ENCODE measurements around the gene CYP2A6.
A peak's percentile ranks its signal among the peaks of the same experiment; 100 is the strongest.
"Not testable (repeated sequence)": the region's sequence is repeated elsewhere in the genome, so short reads cannot be mapped to it uniquely, and the experiment has no call there.

The CYP2A6 gene

DNA sequence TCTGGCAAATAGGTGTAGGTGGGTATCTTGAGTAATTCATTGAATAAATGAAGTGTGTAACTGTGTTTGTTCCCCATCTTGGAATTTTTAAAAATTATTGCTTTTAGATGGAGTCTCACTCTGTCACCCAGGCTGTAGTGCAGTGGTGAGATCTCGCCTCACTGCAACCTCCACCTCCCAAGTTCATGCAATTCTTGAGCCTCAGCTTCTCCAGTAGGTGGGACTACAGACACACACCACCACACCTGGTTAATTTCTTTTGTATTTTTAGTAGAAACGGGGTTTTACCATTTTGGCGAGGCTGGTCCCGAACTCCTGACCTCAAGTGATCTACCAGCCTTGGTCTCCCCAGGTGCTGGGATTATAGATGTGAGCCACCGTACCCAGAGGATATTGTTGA, 7.9 kb upstream of the CYP2A6 start:
- no peaks in the 10 kb centered on the region for H3K4me1 Mint-ChIP-seq
- H3K36me3 Mint-ChIP-seq (ENCODE audit: low read depth) = no peaks in the 10 kb centered on the region
- no peak for DNase-seq
- no peaks in the 10 kb centered on the region for H3K9me3 Mint-ChIP-seq
- peaks cover 27% of the 10 kb centered on the region for H3K27me3 Mint-ChIP-seq (ENCODE audit: low read depth, poor library complexity)
- TF ChIP-seq, protein P1, sequence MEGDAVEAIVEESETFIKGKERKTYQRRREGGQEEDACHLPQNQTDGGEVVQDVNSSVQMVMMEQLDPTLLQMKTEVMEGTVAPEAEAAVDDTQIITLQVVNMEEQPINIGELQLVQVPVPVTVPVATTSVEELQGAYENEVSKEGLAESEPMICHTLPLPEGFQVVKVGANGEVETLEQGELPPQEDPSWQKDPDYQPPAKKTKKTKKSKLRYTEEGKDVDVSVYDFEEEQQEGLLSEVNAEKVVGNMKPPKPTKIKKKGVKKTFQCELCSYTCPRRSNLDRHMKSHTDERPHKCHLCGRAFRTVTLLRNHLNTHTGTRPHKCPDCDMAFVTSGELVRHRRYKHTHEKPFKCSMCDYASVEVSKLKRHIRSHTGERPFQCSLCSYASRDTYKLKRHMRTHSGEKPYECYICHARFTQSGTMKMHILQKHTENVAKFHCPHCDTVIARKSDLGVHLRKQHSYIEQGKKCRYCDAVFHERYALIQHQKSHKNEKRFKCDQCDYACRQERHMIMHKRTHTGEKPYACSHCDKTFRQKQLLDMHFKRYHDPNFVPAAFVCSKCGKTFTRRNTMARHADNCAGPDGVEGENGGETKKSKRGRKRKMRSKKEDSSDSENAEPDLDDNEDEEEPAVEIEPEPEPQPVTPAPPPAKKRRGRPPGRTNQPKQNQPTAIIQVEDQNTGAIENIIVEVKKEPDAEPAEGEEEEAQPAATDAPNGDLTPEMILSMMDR (IDR thresholded peaks at IDR 0.05) = no peak
- H3K27ac Mint-ChIP-seq = no peak overlapping the region
- no peak overlapping the region for H3K4me3 Mint-ChIP-seq

DNA sequence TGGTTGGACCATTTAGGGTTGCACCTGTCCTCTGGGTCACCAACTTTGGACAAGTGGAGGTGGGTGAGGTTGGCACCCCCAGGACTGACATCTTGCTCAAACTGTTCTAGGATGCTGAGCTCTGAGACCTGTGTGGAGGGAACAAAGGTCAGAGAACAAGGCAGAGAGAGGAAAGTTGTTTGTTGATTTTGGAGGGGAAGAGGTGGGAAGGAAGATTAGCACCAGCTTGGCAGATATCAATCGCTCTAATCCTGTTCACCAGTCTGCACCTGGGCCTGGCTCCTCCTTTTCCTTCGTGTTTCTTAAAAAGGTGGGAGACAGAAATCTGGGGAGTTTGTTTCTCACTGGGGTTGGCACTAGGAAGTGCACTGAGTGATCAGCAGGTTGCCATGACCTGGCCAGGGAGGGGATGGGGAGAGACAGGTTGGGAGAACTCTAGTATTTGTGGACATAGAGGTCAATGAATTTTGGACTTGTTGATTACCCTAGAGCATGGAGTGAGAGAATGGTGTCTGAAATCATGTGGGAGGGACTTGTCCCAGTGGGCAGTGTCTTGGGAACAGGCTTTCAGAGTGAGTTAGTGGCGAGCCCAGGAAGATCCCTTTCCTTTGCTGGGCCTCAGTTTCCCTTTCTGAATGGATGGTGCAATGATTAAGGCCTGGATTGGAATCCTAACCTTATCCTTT, 2.4 kb upstream of the CYP2A6 start:
- H3K27ac Mint-ChIP-seq; DNase-seq; H3K4me3 Mint-ChIP-seq; H3K9me3 Mint-ChIP-seq; H3K4me1 Mint-ChIP-seq; H3K36me3 Mint-ChIP-seq (ENCODE audit: low read depth): not testable (repeated sequence)
- H3K27me3 Mint-ChIP-seq (ENCODE audit: low read depth, poor library complexity) = peaks cover 59% of the 10 kb centered on the region

GRCh38 chr19:40846722-40847121, 3.5 kb downstream of the CYP2A6 start:
- not testable (repeated sequence) for H3K4me3 Mint-ChIP-seq; DNase-seq; H3K9me3 Mint-ChIP-seq; H3K36me3 Mint-ChIP-seq (ENCODE audit: low read depth); H3K27ac Mint-ChIP-seq; H3K4me1 Mint-ChIP-seq
- H3K27me3 Mint-ChIP-seq (ENCODE audit: low read depth, poor library complexity) = peaks cover 94% of the 10 kb centered on the region

DNA sequence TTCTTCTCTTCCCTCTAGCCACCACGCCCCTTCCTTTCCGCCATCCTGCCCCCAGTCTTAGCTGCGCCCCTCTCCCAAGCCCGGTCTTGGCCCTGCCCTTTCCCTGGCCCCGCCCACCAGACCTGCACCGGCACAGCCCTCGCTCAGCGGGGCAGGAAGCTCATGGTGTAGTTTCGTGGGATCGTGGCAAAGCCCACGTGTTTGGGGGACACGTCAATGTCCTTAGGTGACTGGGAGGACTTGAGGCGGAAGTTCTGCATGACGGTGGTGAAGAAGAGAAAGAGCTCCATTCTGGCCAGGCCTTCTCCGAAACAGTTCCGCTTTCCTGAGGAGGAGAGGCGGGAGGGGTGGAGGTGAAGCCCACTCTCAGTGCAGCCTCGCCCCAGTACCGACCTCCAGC, 6.6 kb downstream of the CYP2A6 start:
- peak; percentile 57 for DNase-seq
- H3K9me3 Mint-ChIP-seq; H3K36me3 Mint-ChIP-seq (ENCODE audit: low read depth); H3K4me1 Mint-ChIP-seq; H3K27ac Mint-ChIP-seq: not testable (repeated sequence)
- peak overlapping the region; percentile 71 for H3K4me3 Mint-ChIP-seq
- peaks cover 90% of the 10 kb centered on the region for H3K27me3 Mint-ChIP-seq (ENCODE audit: low read depth, poor library complexity)

DNA sequence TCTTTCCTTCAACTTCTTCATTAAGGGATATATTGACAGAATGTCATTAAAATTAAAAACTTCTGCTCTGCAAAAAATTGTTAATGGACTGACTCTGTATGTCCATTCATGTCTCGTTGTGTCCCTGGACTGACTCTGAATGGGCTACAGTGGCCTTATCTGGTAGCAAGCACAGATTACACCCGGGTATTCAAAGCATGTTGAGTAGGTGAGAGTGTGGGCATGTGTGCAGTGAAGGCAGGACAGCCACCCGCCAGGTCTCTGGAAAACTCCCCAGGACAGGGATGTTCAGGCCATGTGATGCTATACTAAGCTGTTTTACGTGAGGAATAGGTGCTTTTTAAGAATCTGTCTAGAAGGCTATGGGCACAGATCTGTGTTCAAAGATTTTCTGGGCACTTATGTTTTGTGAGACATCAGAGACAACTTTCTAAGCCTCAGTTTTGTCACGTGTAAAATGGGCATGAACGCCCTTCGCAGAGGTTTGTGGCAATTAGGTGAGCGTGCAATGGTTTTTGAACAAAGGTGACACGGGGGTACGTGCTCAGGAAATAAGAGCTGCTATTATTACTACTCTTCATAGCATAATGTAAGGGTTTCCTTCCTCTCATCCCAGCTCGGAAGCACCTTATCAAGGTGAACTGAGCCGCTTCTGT, 7.1 kb downstream of the CYP2A6 start:
- H3K4me3 Mint-ChIP-seq = peak overlapping the region; percentile 71
- not testable (repeated sequence) for H3K9me3 Mint-ChIP-seq; H3K27ac Mint-ChIP-seq; H3K36me3 Mint-ChIP-seq (ENCODE audit: low read depth); H3K4me1 Mint-ChIP-seq; DNase-seq
- peaks cover 87% of the 10 kb centered on the region for H3K27me3 Mint-ChIP-seq (ENCODE audit: low read depth, poor library complexity)

- peaks cover 78% of the 10 kb centered on the region for H3K27me3 Mint-ChIP-seq (ENCODE audit: low read depth, poor library complexity)
- H3K36me3 Mint-ChIP-seq (ENCODE audit: low read depth) = not testable (repeated sequence)
These were observed 8.2 kb downstream of the CYP2A6 start for GRCh38 chr19:40842012-40842411.

GRCh38 chr19:40838477-40838876, 11.8 kb downstream of the CYP2A6 start:
- not testable (repeated sequence) for H3K36me3 Mint-ChIP-seq (ENCODE audit: low read depth); H3K4me3 Mint-ChIP-seq; H3K9me3 Mint-ChIP-seq; H3K27ac Mint-ChIP-seq; H3K4me1 Mint-ChIP-seq; DNase-seq
- peaks cover 50% of the 10 kb centered on the region for H3K27me3 Mint-ChIP-seq (ENCODE audit: low read depth, poor library complexity)

More at GRCh38 chr19:40842012-40842411, 8.2 kb downstream of the CYP2A6 start:
- not testable (repeated sequence) for H3K9me3 Mint-ChIP-seq, DNase-seq, H3K4me1 Mint-ChIP-seq, H3K27ac Mint-ChIP-seq, H3K4me3 Mint-ChIP-seq

- Mint-ChIP-seq H3K27me3 (ENCODE audit: low read depth, poor library complexity) (peaks cover 44% of the 10 kb centered on the region), H3K4me1 (no peaks in the 10 kb centered on the region), H3K4me3 (no peak overlapping the region), H3K27ac (no peak overlapping the region), H3K36me3 (ENCODE audit: low read depth) (no peaks in the 10 kb centered on the region), H3K9me3 (peaks cover 3% of the 10 kb centered on the region)
- TF ChIP-seq, protein P1 (IDR thresholded peaks at IDR 0.05) = no peak
- DNase-seq = no peak
These were observed 13.4 kb downstream of the CYP2A6 start for GRCh38 chr19:40836754-40837429.

DNA sequence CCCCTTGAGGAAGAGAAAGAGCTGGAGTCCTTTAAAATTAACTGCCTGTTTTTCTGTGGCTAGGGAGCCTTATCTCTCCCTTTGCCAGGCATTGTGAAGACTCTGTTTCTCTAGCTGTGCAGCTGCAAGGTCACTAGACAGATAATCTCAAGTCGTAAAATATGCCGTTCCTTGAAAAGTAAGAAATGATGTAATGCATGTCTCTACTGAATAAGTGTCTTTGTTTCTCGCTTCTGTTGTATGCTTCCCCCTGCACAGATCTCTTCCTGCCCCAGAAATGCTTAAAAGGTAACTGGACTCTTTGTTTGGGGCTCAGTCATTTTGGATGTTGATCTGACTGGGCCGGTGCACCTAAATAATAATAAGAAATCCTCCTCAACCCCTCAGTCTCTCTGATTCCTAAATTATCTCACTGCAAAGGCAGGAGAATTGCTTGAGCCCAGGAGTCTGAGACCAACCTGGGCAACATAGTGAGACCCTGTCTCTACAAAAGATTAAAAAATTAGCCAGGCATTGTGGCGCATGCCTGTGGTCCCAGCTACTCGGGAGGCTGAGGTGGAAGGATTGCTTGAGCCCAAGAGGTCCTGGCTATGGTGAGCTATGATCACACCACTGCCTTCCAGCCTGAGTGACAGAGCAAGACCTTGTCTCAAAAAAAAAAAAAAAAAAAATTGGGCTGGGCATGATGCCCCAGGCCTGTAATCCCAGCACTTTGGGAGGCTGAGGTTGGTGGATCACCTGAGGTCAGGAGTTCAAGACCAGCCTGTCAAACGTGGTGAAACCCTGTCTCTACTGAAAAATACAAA, 16.3 kb downstream of the CYP2A6 start:
- not testable (repeated sequence) for H3K4me3 Mint-ChIP-seq; H3K4me1 Mint-ChIP-seq; DNase-seq; H3K9me3 Mint-ChIP-seq; H3K27ac Mint-ChIP-seq; H3K36me3 Mint-ChIP-seq (ENCODE audit: low read depth)
- peaks cover 20% of the 10 kb centered on the region for H3K27me3 Mint-ChIP-seq (ENCODE audit: low read depth, poor library complexity)

DNA sequence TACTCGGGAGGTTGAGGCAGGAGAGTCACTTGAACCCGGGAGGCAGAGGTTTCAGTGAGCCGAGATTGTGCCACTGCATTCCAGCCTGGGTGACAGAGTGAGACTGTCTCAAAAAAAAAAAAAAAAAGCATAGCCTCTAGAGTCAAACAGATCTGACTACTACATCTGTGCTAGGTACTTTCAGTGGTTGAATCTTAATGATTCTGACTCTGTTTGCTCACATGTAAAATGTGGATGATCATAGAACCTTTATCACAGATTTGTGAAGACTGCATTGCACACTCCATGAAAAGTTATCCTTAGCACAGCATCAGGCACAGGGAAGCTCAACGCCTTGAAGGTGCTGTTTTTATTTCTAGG, 17.8 kb downstream of the CYP2A6 start:
- not testable (repeated sequence) for H3K9me3 Mint-ChIP-seq, DNase-seq, H3K4me3 Mint-ChIP-seq, H3K4me1 Mint-ChIP-seq, H3K27ac Mint-ChIP-seq
- Mint-ChIP-seq H3K36me3 (ENCODE audit: low read depth) (peaks cover 18% of the 10 kb centered on the region), H3K27me3 (ENCODE audit: low read depth, poor library complexity) (peaks cover 16% of the 10 kb centered on the region)
